Measurements from ENCODE around the gene PHACTR2. TPM values are rescaled to one million over a fixed set of nuclear protein-coding genes. Genes with fewer than 3 reads are reported as not detected.

PHACTR2 gene
- total and polyA plus RNA-seq, 2 of the 13 experiments (the other 11 are each of a cell fraction or from before 2014, with no cell fraction given) = 11.3 to 28.2 TPM

GRCh38 chr6:143842902-143843676 is 165.3 kb downstream of the PHACTR2 start, which contains the start of gene LTV1 (continued):
- no peak; the same call in 1 of the 2 replicates for TF ChIP-seq TFAP4 (IDR thresholded peaks at IDR 0.05; ENCODE audit: borderline replicate concordance, low read depth)
- peak; percentile 74 for TF ChIP-seq RXRB (CRISPR knock-in tag; IDR thresholded peaks at IDR 0.05; ENCODE audit: borderline replicate concordance)
- TF ChIP-seq CC2D1A (CRISPR knock-in tag; IDR thresholded peaks at IDR 0.05) = no peak
- peak; percentile 98 for TF ChIP-seq IRF9 (CRISPR knock-in tag; IDR thresholded peaks at IDR 0.05; ENCODE audit: borderline replicate concordance)
- TF ChIP-seq ZNF350 (CRISPR knock-in tag; IDR thresholded peaks at IDR 0.05; ENCODE audit: borderline replicate concordance, low read depth) = peak; percentile 100
- peak; percentile 99 for TF ChIP-seq ZNF776 (CRISPR knock-in tag; IDR thresholded peaks at IDR 0.05)
- peak; percentile 96 for TF ChIP-seq ASH2L (IDR thresholded peaks at IDR 0.05; ENCODE audit: insufficient read length, low read depth, low read length)
- TF ChIP-seq HES4 (CRISPR knock-in tag; IDR thresholded peaks at IDR 0.05; ENCODE audit: borderline replicate concordance) = peak; percentile 99
- TF ChIP-seq ATF7 (IDR thresholded peaks at IDR 0.05) = peak; percentile 90
- TF ChIP-seq ATF7 (CRISPR knock-in tag; IDR thresholded peaks at IDR 0.05) = peak; percentile 99
- TF ChIP-seq ZBTB34 (CRISPR knock-in tag; IDR thresholded peaks at IDR 0.05) = peak; percentile 88
- peak; percentile 94; the same call in 1 of the 2 replicates for TF ChIP-seq ZNF577 (CRISPR knock-in tag; IDR thresholded peaks at IDR 0.05; ENCODE audit: borderline replicate concordance, low read depth)
- peak; percentile 94 for TF ChIP-seq THAP11 (CRISPR knock-in tag; IDR thresholded peaks at IDR 0.05)
- peak; percentile 90 for TF ChIP-seq ELF1 (CRISPR knock-in tag; IDR thresholded peaks at IDR 0.05)
- no peak; the same call in 1 of the 2 replicates for TF ChIP-seq ZNF839 (CRISPR knock-in tag; IDR thresholded peaks at IDR 0.05; ENCODE audit: borderline replicate concordance)
- peak; percentile 91 for TF ChIP-seq RXRA (CRISPR knock-in tag; IDR thresholded peaks at IDR 0.05)
- TF ChIP-seq ZMYM3 (CRISPR knock-in tag; IDR thresholded peaks at IDR 0.05) = peak; percentile 84
- TF ChIP-seq SMARCC2 (IDR thresholded peaks at IDR 0.05) = no peak
- TF ChIP-seq YY1 (IDR thresholded peaks at IDR 0.05; ENCODE audit: insufficient read depth, insufficient replicate concordance, low read depth, low read length) = peak; percentile 62
- TF ChIP-seq REL (CRISPR knock-in tag; conservative IDR thresholded peaks at IDR 0.05) = peak; percentile 90
- TF ChIP-seq ZHX1 (CRISPR knock-in tag; IDR thresholded peaks at IDR 0.05; ENCODE audit: low read depth) = peak; percentile 94
- peak; percentile 92; the same call in 1 of the 2 replicates for TF ChIP-seq GFI1 (CRISPR knock-in tag; IDR thresholded peaks at IDR 0.05; ENCODE audit: borderline replicate concordance)

Measured in HepG2 (cell line).